ENCODE results near the gene PSMD4.

The PSMD4 gene

GRCh38 chr1:151242442-151242841 is 12.1 kb upstream of the PSMD4 start:
- H3K9ac ChIP-seq (ENCODE audit: low read length): no peak overlapping the region
- H3K27ac ChIP-seq (ENCODE audit: low read depth, low read length): no peak overlapping the region
- H3K9me3 ChIP-seq (ENCODE audit: control insufficient read depth, insufficient read depth, low read depth, low read length): no peaks in the 10 kb centered on the region
- H3K36me3 ChIP-seq (ENCODE audit: control insufficient read depth, insufficient read depth, low read length): peaks cover 98% of the 10 kb centered on the region
- H3K4me1 ChIP-seq (ENCODE audit: control insufficient read depth, insufficient read depth, low read length): no peaks in the 10 kb centered on the region
- H3K27me3 ChIP-seq (ENCODE audit: control insufficient read depth, insufficient read depth, low read length): no peaks in the 10 kb centered on the region
- H3K4me3 ChIP-seq (ENCODE audit: low read depth, low read length): no peak overlapping the region

GRCh38 chr1:151243683-151244216 is 10.8 kb upstream of the PSMD4 start:
- H3K9me3 ChIP-seq (ENCODE audit: control insufficient read depth, insufficient read depth, low read depth, low read length): no peaks in the 10 kb centered on the region
- H3K36me3 ChIP-seq (ENCODE audit: control insufficient read depth, insufficient read depth, low read length): peaks cover 98% of the 10 kb centered on the region
- no peak overlapping the region for H3K27ac ChIP-seq (ENCODE audit: low read depth, low read length)
- H3K4me1 ChIP-seq (ENCODE audit: control insufficient read depth, insufficient read depth, low read length): no peaks in the 10 kb centered on the region
- no peaks in the 10 kb centered on the region for H3K27me3 ChIP-seq (ENCODE audit: control insufficient read depth, insufficient read depth, low read length)
- no peak overlapping the region for H3K9ac ChIP-seq (ENCODE audit: low read length)
- no peak overlapping the region for H3K4me3 ChIP-seq (ENCODE audit: low read depth, low read length)

GRCh38 chr1:151246786-151247185 is 7.7 kb upstream of the PSMD4 start:
- Histone ChIP-seq H3K4me3 (ENCODE audit: low read depth, low read length) (no peak overlapping the region), H3K27ac (ENCODE audit: low read depth, low read length) (no peak overlapping the region), H3K36me3 (ENCODE audit: control insufficient read depth, insufficient read depth, low read length) (peaks cover 84% of the 10 kb centered on the region)

GRCh38 chr1:151251656-151252470 is 2.7 kb upstream of the PSMD4 start:
- H3K27ac ChIP-seq (ENCODE audit: low read depth, low read length): no peak overlapping the region
- H3K36me3 ChIP-seq (ENCODE audit: control insufficient read depth, insufficient read depth, low read length): peaks cover 34% of the 10 kb centered on the region
- no peak overlapping the region for H3K9ac ChIP-seq (ENCODE audit: low read length)
- no peaks in the 10 kb centered on the region for H3K4me1 ChIP-seq (ENCODE audit: control insufficient read depth, insufficient read depth, low read length)
- H3K9me3 ChIP-seq (ENCODE audit: control insufficient read depth, insufficient read depth, low read depth, low read length): no peaks in the 10 kb centered on the region
- H3K27me3 ChIP-seq (ENCODE audit: control insufficient read depth, insufficient read depth, low read length): no peaks in the 10 kb centered on the region
- no peak overlapping the region for H3K4me3 ChIP-seq (ENCODE audit: low read depth, low read length)

More at GRCh38 chr1:151246786-151247185, 7.7 kb upstream of the PSMD4 start:
- Histone ChIP-seq H3K9ac (ENCODE audit: low read length) (no peak overlapping the region), H3K9me3 (ENCODE audit: control insufficient read depth, insufficient read depth, low read depth, low read length) (no peaks in the 10 kb centered on the region), H3K4me1 (ENCODE audit: control insufficient read depth, insufficient read depth, low read length) (no peaks in the 10 kb centered on the region), H3K27me3 (ENCODE audit: control insufficient read depth, insufficient read depth, low read length) (no peaks in the 10 kb centered on the region)

DNA sequence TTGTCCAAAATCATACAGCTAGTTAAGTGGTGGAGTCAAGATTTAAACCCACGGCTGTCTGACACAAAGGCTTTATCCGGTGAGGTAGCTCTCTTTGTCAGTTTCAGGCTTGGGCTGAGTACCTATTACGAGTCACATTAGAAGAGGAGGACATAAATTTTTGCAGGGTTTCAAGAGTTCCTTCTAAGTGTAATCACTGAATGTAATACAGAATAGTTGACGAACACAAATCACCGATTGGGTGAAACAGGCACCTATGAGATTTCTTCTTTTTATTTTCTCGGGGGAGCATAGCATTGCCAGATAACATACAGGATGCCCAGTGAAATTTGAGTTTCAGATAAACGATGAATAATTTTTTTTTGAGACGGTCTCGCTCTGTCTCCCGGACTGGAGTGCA is 847 bp downstream of the PSMD4 start:
- Histone ChIP-seq H3K27ac (ENCODE audit: low read depth, low read length) (peak overlapping the region; percentile 88; the same call in 1 of the 2 replicates), H3K4me1 (ENCODE audit: control insufficient read depth, insufficient read depth, low read length) (no peaks in the 10 kb centered on the region)

GRCh38 chr1:151259351-151259750 is 4.8 kb downstream of the PSMD4 start:
- H3K4me3 ChIP-seq (ENCODE audit: low read depth, low read length): no peak overlapping the region
- no peak overlapping the region for H3K27ac ChIP-seq (ENCODE audit: low read depth, low read length)
- H3K9ac ChIP-seq (ENCODE audit: low read length): no peak overlapping the region
- H3K27me3 ChIP-seq (ENCODE audit: control insufficient read depth, insufficient read depth, low read length): no peaks in the 10 kb centered on the region
- no peaks in the 10 kb centered on the region for H3K4me1 ChIP-seq (ENCODE audit: control insufficient read depth, insufficient read depth, low read length)
- H3K9me3 ChIP-seq (ENCODE audit: control insufficient read depth, insufficient read depth, low read depth, low read length): no peaks in the 10 kb centered on the region
- H3K36me3 ChIP-seq (ENCODE audit: control insufficient read depth, insufficient read depth, low read length): peaks cover 27% of the 10 kb centered on the region

More for the DNA sequence above, 847 bp downstream of the PSMD4 start:
- Histone ChIP-seq H3K9me3 (ENCODE audit: control insufficient read depth, insufficient read depth, low read depth, low read length) (no peaks in the 10 kb centered on the region), H3K4me3 (ENCODE audit: low read depth, low read length) (peak overlapping the region; percentile 94), H3K36me3 (ENCODE audit: control insufficient read depth, insufficient read depth, low read length) (peaks cover 5% of the 10 kb centered on the region; the same call in 1 of the 2 replicates), H3K27me3 (ENCODE audit: control insufficient read depth, insufficient read depth, low read length) (no peaks in the 10 kb centered on the region), H3K9ac (ENCODE audit: low read length) (peak overlapping the region; percentile 88)

DNA sequence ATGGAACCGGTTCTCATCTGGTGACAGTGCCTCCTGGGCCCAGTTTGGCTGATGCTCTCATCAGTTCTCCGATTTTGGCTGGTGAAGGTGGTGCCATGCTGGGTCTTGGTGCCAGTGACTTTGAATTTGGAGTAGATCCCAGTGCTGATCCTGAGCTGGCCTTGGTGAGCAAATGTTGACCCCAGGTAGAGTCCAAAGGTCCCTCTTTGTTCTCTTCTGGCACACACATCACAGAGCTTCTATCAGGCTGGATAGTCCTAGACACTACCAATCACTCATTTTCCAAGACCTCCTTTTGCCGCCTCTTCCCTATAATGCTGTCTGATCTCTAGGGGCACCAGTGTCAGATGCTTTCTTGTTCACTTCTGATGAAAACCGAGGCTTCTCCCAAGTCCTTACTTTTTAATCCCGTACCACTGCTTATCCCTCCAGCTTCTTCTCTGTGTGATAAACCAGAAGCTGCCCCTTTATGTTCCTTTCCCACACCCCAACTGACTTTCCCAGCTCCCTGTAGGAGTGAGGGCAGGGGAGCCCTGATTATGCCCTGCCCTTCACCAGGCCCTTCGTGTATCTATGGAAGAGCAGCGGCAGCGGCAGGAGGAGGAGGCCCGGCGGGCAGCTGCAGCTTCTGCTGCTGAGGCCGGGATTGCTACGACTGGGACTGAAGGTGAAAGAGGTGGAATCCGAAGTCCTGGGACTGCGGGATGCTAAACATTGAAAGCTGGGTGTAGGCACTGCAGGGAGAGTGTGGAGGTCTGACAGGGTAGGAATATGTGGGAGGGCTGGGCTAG is 11.1 kb downstream of the PSMD4 start:
- H3K36me3 ChIP-seq (ENCODE audit: control insufficient read depth, insufficient read depth, low read length): peaks cover 70% of the 10 kb centered on the region
- H3K27me3 ChIP-seq (ENCODE audit: control insufficient read depth, insufficient read depth, low read length): no peaks in the 10 kb centered on the region
- H3K4me3 ChIP-seq (ENCODE audit: low read depth, low read length): no peak overlapping the region
- H3K4me1 ChIP-seq (ENCODE audit: control insufficient read depth, insufficient read depth, low read length): no peaks in the 10 kb centered on the region
- H3K9me3 ChIP-seq (ENCODE audit: control insufficient read depth, insufficient read depth, low read depth, low read length): no peaks in the 10 kb centered on the region
- H3K9ac ChIP-seq (ENCODE audit: low read length): no peak overlapping the region
- no peak overlapping the region for H3K27ac ChIP-seq (ENCODE audit: low read depth, low read length)

GRCh38 chr1:151266315-151266714 is 11.8 kb downstream of the PSMD4 start:
- Histone ChIP-seq H3K36me3 (ENCODE audit: control insufficient read depth, insufficient read depth, low read length) (peaks cover 70% of the 10 kb centered on the region), H3K27ac (ENCODE audit: low read depth, low read length) (no peak overlapping the region), H3K4me1 (ENCODE audit: control insufficient read depth, insufficient read depth, low read length) (no peaks in the 10 kb centered on the region), H3K9me3 (ENCODE audit: control insufficient read depth, insufficient read depth, low read depth, low read length) (no peaks in the 10 kb centered on the region), H3K9ac (ENCODE audit: low read length) (no peak overlapping the region), H3K27me3 (ENCODE audit: control insufficient read depth, insufficient read depth, low read length) (no peaks in the 10 kb centered on the region), H3K4me3 (ENCODE audit: low read depth, low read length) (no peak overlapping the region)

- Histone ChIP-seq H3K4me1 (ENCODE audit: control insufficient read depth, insufficient read depth, low read length) (no peaks in the 10 kb centered on the region), H3K9ac (ENCODE audit: low read length) (no peak overlapping the region), H3K9me3 (ENCODE audit: control insufficient read depth, insufficient read depth, low read depth, low read length) (no peaks in the 10 kb centered on the region), H3K27ac (ENCODE audit: low read depth, low read length) (no peak overlapping the region), H3K4me3 (ENCODE audit: low read depth, low read length) (no peak overlapping the region), H3K27me3 (ENCODE audit: control insufficient read depth, insufficient read depth, low read length) (no peaks in the 10 kb centered on the region), H3K36me3 (ENCODE audit: control insufficient read depth, insufficient read depth, low read length) (peaks cover 69% of the 10 kb centered on the region)
Measured at GRCh38 chr1:151266821-151267220, 12.3 kb downstream of the PSMD4 start.

GRCh38 chr1:151267760-151268159 is 13.2 kb downstream of the PSMD4 start:
- H3K27ac ChIP-seq (ENCODE audit: low read depth, low read length): no peak overlapping the region
- H3K27me3 ChIP-seq (ENCODE audit: control insufficient read depth, insufficient read depth, low read length): no peaks in the 10 kb centered on the region
- H3K4me3 ChIP-seq (ENCODE audit: low read depth, low read length): no peak overlapping the region
- H3K36me3 ChIP-seq (ENCODE audit: control insufficient read depth, insufficient read depth, low read length): peaks cover 59% of the 10 kb centered on the region
- H3K4me1 ChIP-seq (ENCODE audit: control insufficient read depth, insufficient read depth, low read length): no peaks in the 10 kb centered on the region
- H3K9ac ChIP-seq (ENCODE audit: low read length): no peak overlapping the region
- no peaks in the 10 kb centered on the region for H3K9me3 ChIP-seq (ENCODE audit: control insufficient read depth, insufficient read depth, low read depth, low read length)
